Measurements from ENCODE around the gene KIF1C.

The KIF1C gene

GRCh38 chr17:4987767-4988567 is 9.8 kb upstream of the KIF1C start:
- no peak for TF ChIP-seq CTCF (IDR thresholded peaks at IDR 0.05; ENCODE audit: low read length, missing control alignments)
- H3K4me3 ChIP-seq (replicated peaks; ENCODE audit: low read depth, low read length), result peak overlapping the region; percentile 81
- DNase-seq (ENCODE audit: low read depth), result no peak

GRCh38 chr17:4994081-4994595 is 3.6 kb upstream of the KIF1C start:
- no peak for DNase-seq (ENCODE audit: low read depth)
- no peak overlapping the region for H3K4me3 ChIP-seq (replicated peaks; ENCODE audit: low read depth, low read length)
- no peak for TF ChIP-seq CTCF (IDR thresholded peaks at IDR 0.05; ENCODE audit: low read length, missing control alignments)

GRCh38 chr17:4998027-4998731 is 429 bp downstream of the KIF1C start:
- peak overlapping the region; percentile 90 for H3K4me3 ChIP-seq (replicated peaks; ENCODE audit: low read depth, low read length)
- no peak for DNase-seq (ENCODE audit: low read depth)
- TF ChIP-seq CTCF (IDR thresholded peaks at IDR 0.05; ENCODE audit: low read length, missing control alignments), result no peak

GRCh38 chr17:4998732-4999429 is 1.1 kb downstream of the KIF1C start:
- peak overlapping the region; percentile 90 for H3K4me3 ChIP-seq (replicated peaks; ENCODE audit: low read depth, low read length)
- no peak for DNase-seq (ENCODE audit: low read depth)
- TF ChIP-seq CTCF (IDR thresholded peaks at IDR 0.05; ENCODE audit: low read length, missing control alignments), result no peak

- peak overlapping the region; percentile 90 for H3K4me3 ChIP-seq (replicated peaks; ENCODE audit: low read depth, low read length)
- DNase-seq (ENCODE audit: low read depth), result no peak
- TF ChIP-seq CTCF (IDR thresholded peaks at IDR 0.05; ENCODE audit: low read length, missing control alignments), result no peak
Observed at GRCh38 chr17:4999430-5000093, 1.8 kb downstream of the KIF1C start.

GRCh38 chr17:5000237-5000639 is 2.5 kb downstream of the KIF1C start:
- H3K4me3 ChIP-seq (replicated peaks; ENCODE audit: low read depth, low read length), result no peak overlapping the region
- TF ChIP-seq CTCF (IDR thresholded peaks at IDR 0.05; ENCODE audit: low read length, missing control alignments), result no peak
- DNase-seq (ENCODE audit: low read depth), result peak; percentile 46
